ENCODE measurements around the gene XXYLT1.
A peak's percentile ranks its signal among the peaks of the same experiment; 100 is the strongest.

The XXYLT1 gene

DNA sequence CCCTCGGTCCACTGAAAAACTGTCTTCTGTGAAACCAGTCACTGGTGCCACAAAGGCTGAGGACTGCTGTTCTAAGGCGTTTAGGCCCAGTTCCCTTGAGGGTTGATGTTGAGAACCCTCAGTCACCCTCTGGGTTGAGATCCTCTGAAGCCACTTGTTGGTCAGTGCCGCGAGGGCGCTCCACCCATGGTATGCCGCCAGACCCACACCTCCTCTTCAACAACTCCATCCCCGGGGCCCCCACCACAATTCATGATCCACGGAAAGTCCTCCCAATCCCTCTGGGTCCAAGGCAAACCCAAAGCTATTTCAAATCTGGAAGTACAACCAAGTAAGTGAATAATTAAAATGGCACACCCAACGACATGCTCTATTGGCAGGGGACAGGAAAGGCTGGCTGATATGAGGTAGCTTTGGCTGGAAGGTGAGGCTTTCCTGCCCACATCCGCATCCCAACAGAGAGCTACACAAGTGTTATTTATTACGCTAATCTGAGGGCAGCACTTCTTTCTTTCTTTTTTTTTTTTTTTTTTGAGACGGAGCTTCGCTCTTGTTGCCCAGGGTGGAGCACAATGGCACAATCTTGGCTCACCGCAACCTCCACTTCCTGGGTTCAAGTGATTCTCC lies 58.1 kb downstream of the XXYLT1 start:
- H3K4me1 ChIP-seq (ENCODE audit: control insufficient read depth, insufficient read depth, low read length, unreplicated experiment) = peaks cover 37% of the 10 kb centered on the region
- no peaks in the 10 kb centered on the region for H3K27me3 ChIP-seq (ENCODE audit: insufficient read depth, low read length)
- H2AFZ ChIP-seq (ENCODE audit: low read length, unreplicated experiment) = no peak overlapping the region
- H3K4me3 ChIP-seq (ENCODE audit: low read depth, low read length) = no peak overlapping the region
- H3K27ac ChIP-seq (ENCODE audit: low read depth, low read length) = no peak overlapping the region
- H3K36me3 ChIP-seq (ENCODE audit: insufficient read depth, low read length) = no peaks in the 10 kb centered on the region
- H3K79me2 ChIP-seq (ENCODE audit: control insufficient read depth, insufficient read depth, low read length, unreplicated experiment) = peaks cover 15% of the 10 kb centered on the region

DNA sequence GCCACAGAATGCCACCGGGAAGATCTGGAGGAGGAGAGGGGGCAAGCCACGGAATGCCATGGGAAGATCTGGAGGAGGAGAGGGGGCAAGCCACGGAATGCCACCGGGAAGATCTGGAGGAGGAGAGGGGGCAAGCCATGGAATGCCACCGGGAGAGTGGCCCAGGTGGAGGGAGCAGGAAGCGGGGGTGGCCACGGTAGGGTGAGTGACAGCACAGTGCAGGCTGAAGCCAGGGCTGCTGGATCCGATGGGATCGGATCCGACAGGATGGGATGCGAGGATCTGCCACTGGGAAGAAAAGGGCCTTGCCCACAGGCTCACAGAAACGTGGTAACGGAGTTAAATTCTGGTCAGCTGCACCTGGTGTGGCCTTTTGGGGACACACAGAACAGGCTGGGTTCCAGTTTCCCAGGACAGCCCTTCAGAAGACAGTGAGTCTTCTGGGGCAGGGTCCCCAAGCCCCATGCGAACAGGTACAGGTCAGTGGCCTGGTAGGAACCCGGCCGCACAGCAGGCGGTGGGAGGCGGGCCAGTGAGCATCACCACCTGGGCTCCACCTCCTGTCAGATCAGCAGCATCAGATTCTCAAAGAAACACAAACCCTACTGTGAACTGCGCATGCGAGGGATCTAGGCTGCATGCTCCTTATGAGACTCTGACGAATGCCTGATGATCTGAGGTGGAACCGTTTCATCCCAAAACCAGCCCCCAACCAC lies 58.8 kb downstream of the XXYLT1 start:
- H3K79me2 ChIP-seq (ENCODE audit: control insufficient read depth, insufficient read depth, low read length, unreplicated experiment) = peaks cover 16% of the 10 kb centered on the region
- H3K36me3 ChIP-seq (ENCODE audit: insufficient read depth, low read length) = no peaks in the 10 kb centered on the region
- no peaks in the 10 kb centered on the region for H3K27me3 ChIP-seq (ENCODE audit: insufficient read depth, low read length)
- H3K4me3 ChIP-seq (ENCODE audit: low read depth, low read length) = no peak overlapping the region
- H3K27ac ChIP-seq (ENCODE audit: low read depth, low read length) = no peak overlapping the region
- H3K4me1 ChIP-seq (ENCODE audit: control insufficient read depth, insufficient read depth, low read length, unreplicated experiment) = peaks cover 40% of the 10 kb centered on the region
- H2AFZ ChIP-seq (ENCODE audit: low read length, unreplicated experiment) = no peak overlapping the region

DNA sequence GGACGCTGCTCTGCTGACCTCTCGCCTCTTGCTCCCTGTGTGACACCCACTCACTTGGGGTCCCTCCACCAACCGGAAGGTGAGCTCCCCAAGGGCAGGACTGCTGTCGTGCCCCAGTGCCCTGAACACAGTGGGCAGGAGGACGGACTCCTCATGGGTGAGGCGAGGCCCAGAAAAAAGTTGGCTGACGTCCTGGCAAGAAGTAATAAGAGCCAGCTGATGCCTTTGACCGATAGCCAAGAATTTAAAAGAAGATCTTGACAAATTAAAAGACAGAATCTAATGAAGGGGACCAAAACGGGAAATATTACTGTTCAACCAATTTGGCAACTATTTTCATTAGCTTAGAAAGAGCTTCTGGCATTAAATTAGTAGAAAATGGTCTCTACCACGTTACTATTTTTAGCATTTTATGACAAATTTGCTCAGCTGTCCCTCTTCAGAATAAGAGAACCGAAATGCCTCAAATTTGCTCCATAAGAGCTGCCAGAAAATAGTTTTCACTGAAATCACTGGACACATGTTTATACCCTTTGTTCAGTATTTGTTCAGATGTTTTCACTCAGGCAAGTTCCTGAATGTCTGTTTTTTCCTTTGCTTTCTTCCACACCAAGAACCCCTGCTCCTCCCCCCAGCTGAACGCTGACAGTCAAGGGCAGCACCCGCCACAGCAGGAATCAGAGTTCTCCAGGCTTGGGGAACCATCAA lies 60.5 kb downstream of the XXYLT1 start:
- Histone ChIP-seq H2AFZ (ENCODE audit: low read length, unreplicated experiment) (peak overlapping the region; percentile 95), H3K27me3 (ENCODE audit: insufficient read depth, low read length) (no peaks in the 10 kb centered on the region), H3K4me1 (ENCODE audit: control insufficient read depth, insufficient read depth, low read length, unreplicated experiment) (peaks cover 44% of the 10 kb centered on the region), H3K79me2 (ENCODE audit: control insufficient read depth, insufficient read depth, low read length, unreplicated experiment) (peaks cover 20% of the 10 kb centered on the region), H3K4me3 (ENCODE audit: low read depth, low read length) (peak overlapping the region; percentile 68), H3K36me3 (ENCODE audit: insufficient read depth, low read length) (no peaks in the 10 kb centered on the region), H3K27ac (ENCODE audit: low read depth, low read length) (peak overlapping the region; percentile 82)

DNA sequence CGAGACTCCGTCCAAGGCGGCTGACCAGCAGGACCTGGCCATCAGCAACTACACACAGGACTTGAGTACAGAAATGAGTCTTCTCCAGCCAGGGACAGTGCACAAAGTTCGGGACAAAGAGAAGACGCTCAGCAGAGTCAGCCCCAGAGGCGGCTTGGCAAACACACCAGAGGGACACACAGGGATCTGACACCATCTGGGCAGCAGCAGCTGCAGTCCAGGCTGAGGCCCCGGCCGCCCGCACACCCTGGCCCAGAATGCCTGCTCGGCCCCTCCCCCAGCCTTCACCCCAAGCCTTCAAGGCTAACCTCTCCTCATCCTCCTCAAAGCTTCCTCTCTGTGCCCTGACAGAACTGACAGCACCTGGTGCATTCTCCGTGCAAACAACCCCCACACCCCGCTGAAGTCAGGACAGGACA lies 61.1 kb downstream of the XXYLT1 start:
- H2AFZ ChIP-seq (ENCODE audit: low read length, unreplicated experiment) = peak overlapping the region; percentile 95
- H3K36me3 ChIP-seq (ENCODE audit: insufficient read depth, low read length) = no peaks in the 10 kb centered on the region
- H3K27ac ChIP-seq (ENCODE audit: low read depth, low read length) = peak overlapping the region; percentile 82
- peaks cover 50% of the 10 kb centered on the region for H3K4me1 ChIP-seq (ENCODE audit: control insufficient read depth, insufficient read depth, low read length, unreplicated experiment)
- H3K4me3 ChIP-seq (ENCODE audit: low read depth, low read length) = peak overlapping the region; percentile 68
- peaks cover 20% of the 10 kb centered on the region for H3K79me2 ChIP-seq (ENCODE audit: control insufficient read depth, insufficient read depth, low read length, unreplicated experiment)
- no peaks in the 10 kb centered on the region for H3K27me3 ChIP-seq (ENCODE audit: insufficient read depth, low read length)

DNA sequence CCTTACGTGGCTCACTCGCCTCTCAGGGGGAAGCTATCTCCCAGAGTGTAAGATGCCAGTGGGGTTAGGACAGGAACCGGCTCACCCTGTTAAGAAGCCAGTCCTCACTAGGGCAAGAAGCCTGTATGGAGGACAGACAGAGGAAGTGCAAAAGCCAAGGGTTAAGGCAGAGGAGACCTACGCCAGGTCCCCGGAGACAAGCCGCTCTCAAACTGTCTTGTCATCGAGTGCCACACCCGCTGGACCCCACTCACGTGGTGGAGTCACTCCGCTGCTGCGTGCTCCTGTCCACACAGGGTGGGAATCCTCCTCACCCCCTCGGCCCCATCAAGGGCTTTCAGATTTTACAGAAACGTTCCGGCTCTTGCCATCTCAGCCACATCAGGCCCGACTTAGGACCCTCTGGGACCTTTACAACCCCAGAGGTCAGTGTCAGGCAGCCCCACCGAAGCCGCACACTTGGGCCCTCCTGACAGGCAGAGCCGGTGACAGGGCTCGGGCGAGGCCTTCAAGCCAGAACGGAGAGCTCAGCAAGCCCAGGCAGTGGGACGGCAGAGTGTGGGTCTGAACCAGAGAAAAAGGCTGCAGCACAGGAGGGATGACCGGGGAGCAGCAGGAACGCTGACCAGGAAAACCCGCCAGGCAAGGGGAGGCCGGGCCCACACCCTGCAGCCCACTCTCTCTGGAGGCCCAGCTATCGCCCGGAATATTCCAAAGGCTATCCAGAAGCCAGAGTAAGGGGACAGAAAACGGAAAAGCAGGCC lies 61.7 kb downstream of the XXYLT1 start:
- H3K36me3 ChIP-seq (ENCODE audit: insufficient read depth, low read length) = no peaks in the 10 kb centered on the region
- peak overlapping the region; percentile 82 for H3K27ac ChIP-seq (ENCODE audit: low read depth, low read length)
- no peaks in the 10 kb centered on the region for H3K27me3 ChIP-seq (ENCODE audit: insufficient read depth, low read length)
- peaks cover 20% of the 10 kb centered on the region for H3K79me2 ChIP-seq (ENCODE audit: control insufficient read depth, insufficient read depth, low read length, unreplicated experiment)
- peak overlapping the region; percentile 68 for H3K4me3 ChIP-seq (ENCODE audit: low read depth, low read length)
- H2AFZ ChIP-seq (ENCODE audit: low read length, unreplicated experiment) = peak overlapping the region; percentile 95
- H3K4me1 ChIP-seq (ENCODE audit: control insufficient read depth, insufficient read depth, low read length, unreplicated experiment) = peaks cover 56% of the 10 kb centered on the region

DNA sequence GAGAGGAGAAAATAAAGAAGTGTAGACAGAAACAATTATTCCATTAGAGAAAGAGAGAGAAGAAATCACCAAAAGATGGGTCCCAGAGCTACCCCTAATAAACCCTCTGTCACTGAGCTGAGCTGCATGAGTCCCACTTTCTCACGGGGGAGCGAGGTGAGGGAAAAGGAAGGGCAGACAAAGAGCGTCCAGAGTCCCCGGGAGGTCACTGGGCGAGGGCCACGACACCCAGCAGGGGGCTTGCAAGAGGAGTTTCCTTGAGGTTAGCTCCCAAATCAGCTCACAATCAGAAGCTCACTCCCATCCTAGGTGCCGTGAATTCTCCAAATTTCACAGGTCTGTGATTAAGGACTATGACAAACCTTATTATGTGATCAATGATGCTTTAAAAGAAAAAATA lies 62.3 kb downstream of the XXYLT1 start:
- no peak overlapping the region for H2AFZ ChIP-seq (ENCODE audit: low read length, unreplicated experiment)
- peaks cover 20% of the 10 kb centered on the region for H3K79me2 ChIP-seq (ENCODE audit: control insufficient read depth, insufficient read depth, low read length, unreplicated experiment)
- peak overlapping the region; percentile 82 for H3K27ac ChIP-seq (ENCODE audit: low read depth, low read length)
- H3K4me1 ChIP-seq (ENCODE audit: control insufficient read depth, insufficient read depth, low read length, unreplicated experiment) = peaks cover 56% of the 10 kb centered on the region
- H3K27me3 ChIP-seq (ENCODE audit: insufficient read depth, low read length) = no peaks in the 10 kb centered on the region
- H3K4me3 ChIP-seq (ENCODE audit: low read depth, low read length) = peak overlapping the region; percentile 68; the same call in 1 of the 2 replicates
- H3K36me3 ChIP-seq (ENCODE audit: insufficient read depth, low read length) = no peaks in the 10 kb centered on the region

DNA sequence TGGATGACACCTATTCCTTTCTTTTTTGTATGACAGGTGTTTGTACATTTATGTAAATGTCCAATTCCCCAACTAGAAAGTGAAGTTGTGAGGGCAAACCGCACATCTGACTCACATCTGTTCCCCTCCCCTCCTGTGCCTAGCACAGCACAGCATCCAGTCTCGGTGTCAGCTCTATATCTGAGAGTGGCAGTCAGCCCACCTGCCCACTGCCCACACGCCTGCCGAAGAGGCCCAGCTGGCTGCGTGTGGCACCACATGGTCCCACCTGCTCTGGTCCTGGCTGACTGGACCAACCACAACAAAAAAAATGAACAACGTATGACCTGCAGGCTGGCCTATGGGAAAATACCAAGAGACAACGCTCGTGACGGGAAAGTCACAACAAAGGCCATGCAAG lies 62.8 kb downstream of the XXYLT1 start:
- Histone ChIP-seq H3K27me3 (ENCODE audit: insufficient read depth, low read length) (no peaks in the 10 kb centered on the region), H3K27ac (ENCODE audit: low read depth, low read length) (no peak overlapping the region), H3K4me3 (ENCODE audit: low read depth, low read length) (no peak overlapping the region), H3K36me3 (ENCODE audit: insufficient read depth, low read length) (no peaks in the 10 kb centered on the region), H3K4me1 (ENCODE audit: control insufficient read depth, insufficient read depth, low read length, unreplicated experiment) (peaks cover 56% of the 10 kb centered on the region), H3K79me2 (ENCODE audit: control insufficient read depth, insufficient read depth, low read length, unreplicated experiment) (peaks cover 20% of the 10 kb centered on the region), H2AFZ (ENCODE audit: low read length, unreplicated experiment) (no peak overlapping the region)

DNA sequence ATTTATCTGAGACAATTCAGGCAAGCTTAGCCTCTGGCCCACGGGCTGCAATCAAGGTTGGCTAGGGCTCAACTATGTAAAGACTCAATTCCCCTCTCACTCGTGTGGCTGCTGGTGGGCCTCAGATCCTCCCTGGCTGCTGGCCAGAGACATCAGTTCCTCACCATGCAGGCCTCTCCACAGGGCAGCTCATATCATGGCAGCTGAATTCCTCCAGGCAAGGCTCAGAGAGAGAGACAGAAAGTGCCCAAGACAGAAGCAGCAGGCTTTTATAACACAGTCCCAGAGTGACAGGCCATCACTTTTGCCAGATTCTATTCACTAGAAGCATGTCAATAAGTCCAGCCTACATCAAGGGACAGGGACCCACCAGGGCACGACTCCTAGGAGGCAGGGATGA lies 63.2 kb downstream of the XXYLT1 start:
- Histone ChIP-seq H3K36me3 (ENCODE audit: insufficient read depth, low read length) (no peaks in the 10 kb centered on the region), H2AFZ (ENCODE audit: low read length, unreplicated experiment) (no peak overlapping the region), H3K4me3 (ENCODE audit: low read depth, low read length) (no peak overlapping the region), H3K27me3 (ENCODE audit: insufficient read depth, low read length) (no peaks in the 10 kb centered on the region), H3K27ac (ENCODE audit: low read depth, low read length) (no peak overlapping the region), H3K4me1 (ENCODE audit: control insufficient read depth, insufficient read depth, low read length, unreplicated experiment) (peaks cover 56% of the 10 kb centered on the region), H3K79me2 (ENCODE audit: control insufficient read depth, insufficient read depth, low read length, unreplicated experiment) (peaks cover 19% of the 10 kb centered on the region)

DNA sequence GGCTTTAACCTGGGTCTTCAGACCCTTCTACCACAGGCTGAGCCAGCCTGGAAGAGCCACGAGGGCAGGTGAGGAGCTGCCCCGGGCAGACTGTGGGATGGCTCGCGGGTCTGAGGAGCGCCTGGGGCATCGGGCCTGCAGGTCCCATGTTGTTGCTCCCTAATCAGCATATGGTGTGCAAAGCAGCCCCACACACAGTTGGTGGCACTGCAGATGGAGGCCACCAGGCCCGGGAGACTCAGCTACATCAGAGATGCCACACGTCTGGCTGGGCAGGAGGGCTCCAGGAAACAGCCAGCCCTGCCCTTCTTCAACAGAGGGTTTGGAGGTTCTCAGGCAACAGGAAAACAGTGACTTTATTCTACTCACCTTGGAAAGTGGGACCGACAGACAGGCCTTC lies 63.9 kb downstream of the XXYLT1 start:
- no peak overlapping the region for H3K4me3 ChIP-seq (ENCODE audit: low read depth, low read length)
- no peak overlapping the region for H2AFZ ChIP-seq (ENCODE audit: low read length, unreplicated experiment)
- H3K4me1 ChIP-seq (ENCODE audit: control insufficient read depth, insufficient read depth, low read length, unreplicated experiment) = peaks cover 56% of the 10 kb centered on the region
- peaks cover 17% of the 10 kb centered on the region for H3K79me2 ChIP-seq (ENCODE audit: control insufficient read depth, insufficient read depth, low read length, unreplicated experiment)
- no peaks in the 10 kb centered on the region for H3K27me3 ChIP-seq (ENCODE audit: insufficient read depth, low read length)
- H3K36me3 ChIP-seq (ENCODE audit: insufficient read depth, low read length) = no peaks in the 10 kb centered on the region
- no peak overlapping the region for H3K27ac ChIP-seq (ENCODE audit: low read depth, low read length)

DNA sequence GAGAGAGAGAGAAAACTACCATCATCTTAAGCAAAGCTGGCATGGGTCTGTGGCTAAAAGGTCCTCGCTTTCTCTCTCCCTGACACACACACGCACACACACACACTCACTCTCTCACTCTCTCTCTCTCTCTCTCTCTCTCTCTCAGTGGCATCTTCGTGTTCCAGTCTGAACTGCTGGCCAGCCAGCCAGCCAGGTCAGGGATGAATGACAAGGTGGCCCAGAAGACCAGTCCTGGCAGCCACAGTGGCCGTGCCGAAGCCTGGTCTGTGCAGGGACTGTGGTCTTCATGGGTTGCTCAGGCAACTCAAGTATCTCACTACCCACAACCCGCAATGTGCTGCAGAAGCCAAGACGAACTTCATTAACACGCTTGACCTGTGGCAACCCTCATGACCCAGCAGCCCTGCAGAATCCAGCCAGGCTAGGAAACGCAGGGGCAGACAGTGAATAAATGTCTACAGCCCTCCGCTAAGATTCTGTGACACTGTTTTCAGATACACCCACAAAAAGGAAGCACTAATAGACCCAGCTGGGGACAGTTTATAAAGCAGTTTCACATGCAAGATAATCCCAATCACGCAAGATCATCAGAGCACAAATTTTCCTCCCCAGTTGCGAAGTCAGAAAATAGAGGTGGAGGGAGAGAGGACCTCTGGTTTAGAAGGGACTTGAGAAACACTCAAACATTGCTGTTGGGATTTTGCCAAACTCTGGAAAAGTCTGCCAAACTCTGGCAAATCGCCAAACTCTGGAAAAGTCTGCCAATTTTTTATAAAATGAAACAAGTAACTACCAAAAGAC lies 66.4 kb downstream of the XXYLT1 start:
- Histone ChIP-seq H3K36me3 (ENCODE audit: insufficient read depth, low read length) (no peaks in the 10 kb centered on the region), H3K4me3 (ENCODE audit: low read depth, low read length) (peak overlapping the region; percentile 25; the same call in 1 of the 2 replicates), H3K27me3 (ENCODE audit: insufficient read depth, low read length) (no peaks in the 10 kb centered on the region), H3K27ac (ENCODE audit: low read depth, low read length) (peak overlapping the region; percentile 75), H2AFZ (ENCODE audit: low read length, unreplicated experiment) (no peak overlapping the region), H3K4me1 (ENCODE audit: control insufficient read depth, insufficient read depth, low read length, unreplicated experiment) (peaks cover 41% of the 10 kb centered on the region), H3K79me2 (ENCODE audit: control insufficient read depth, insufficient read depth, low read length, unreplicated experiment) (peaks cover 17% of the 10 kb centered on the region)

Data from ACC112 (cell line).